Osteoblast (primary cell): Measurements from ENCODE around the gene AGA. TPM values are rescaled to one million over a fixed set of nuclear protein-coding genes. Genes with fewer than 3 reads are reported as not detected.

ENCODE experiments used
- DNase-seq: peaks from one replicate; pipeline ENCODE4 v3.0.0; 2011; ENCODE audit warnings: low spot score, mixed read lengths; ENCODE audit not compliant: insufficient read length; ENCODE audit errors: missing footprints
- H2AFZ ChIP-seq: 2 replicates; pipeline ENCODE4 v1.6.0; 2011; ENCODE audit warnings: mild to moderate bottlenecking, low read length
- H3K27ac ChIP-seq: 2 replicates; pipeline ENCODE4 v1.5.1; 2011; ENCODE audit warnings: mild to moderate bottlenecking, low read depth, low read length, moderate library complexity
- H3K27me3 ChIP-seq: 2 replicates; pipeline ENCODE4 v1.6.0; 2012; ENCODE audit warnings: mild to moderate bottlenecking, control low read depth, inconsistent platforms, low read length, moderate library complexity; ENCODE audit not compliant: insufficient read depth
- H3K36me3 ChIP-seq: 2 replicates; pipeline ENCODE4 v1.5.1; 2011; ENCODE audit warnings: mild to moderate bottlenecking, low read length, control low read depth, moderate library complexity; ENCODE audit not compliant: insufficient read depth
- H3K4me1 ChIP-seq: 2 replicates; pipeline ENCODE4 v1.5.1; 2011; ENCODE audit warnings: mild to moderate bottlenecking, low read length, control low read depth, moderate library complexity; ENCODE audit not compliant: insufficient read depth
- H3K4me2 ChIP-seq: 2 replicates; pipeline ENCODE4 v1.6.0; 2011; ENCODE audit warnings: mild to moderate bottlenecking, low read length; ENCODE audit not compliant: insufficient read depth
- H3K4me3 ChIP-seq: fragments of 200-600 bp; sonication (generic); 3 replicates; pipeline ENCODE4 v1.5.1; 2012; ENCODE audit warnings: mild to moderate bottlenecking, low read length, inconsistent platforms; ENCODE audit not compliant: insufficient read depth
- H3K79me2 ChIP-seq: 2 replicates; pipeline ENCODE4 v1.6.0; 2012; ENCODE audit warnings: mild to moderate bottlenecking, low read length, control low read depth, inconsistent platforms; ENCODE audit not compliant: insufficient read depth
- H3K9me3 ChIP-seq: 2 replicates; pipeline ENCODE4 v1.5.1; 2011; ENCODE audit warnings: low read depth, low read length, control low read depth
- H4K20me1 ChIP-seq: 2 replicates; pipeline ENCODE4 v1.6.0; 2012; ENCODE audit warnings: mild to moderate bottlenecking, low read length, control low read depth; ENCODE audit not compliant: insufficient read depth
- CTCF ChIP-seq: IDR thresholded peaks from 2 replicates; pipeline ENCODE4 v1.5.1; 2011; ENCODE audit warnings: mild to moderate bottlenecking, low read depth, low read length, moderate library complexity; ENCODE audit errors: extremely low read depth
- total RNA-seq: library from RNA; depleted of rRNA; stranded (reverse); fragments of >200 nt; gene quantifications from 2 replicates; pipeline ENCODE4 v1.2.3, GENCODE V29; 2012

Gene AGA
- total RNA-seq, 1 donor = 43.4 TPM

- no peaks in the 10 kb centered on the region for H3K4me1 ChIP-seq
- no peak overlapping the region for H3K4me3 ChIP-seq
- H3K36me3 ChIP-seq = no peaks in the 10 kb centered on the region
- H3K27me3 ChIP-seq = peaks cover 2% of the 10 kb centered on the region
- no peaks in the 10 kb centered on the region for H4K20me1 ChIP-seq
- H3K79me2 ChIP-seq = no peaks in the 10 kb centered on the region
- DNase-seq = no peak
- H3K9me3 ChIP-seq = no peaks in the 10 kb centered on the region
- no peak overlapping the region for H2AFZ ChIP-seq
- no peak for TF ChIP-seq CTCF
- no peak overlapping the region for H3K27ac ChIP-seq
- H3K4me2 ChIP-seq = no peak overlapping the region
Measured at GRCh38 chr4:177405508-177405907, 36.7 kb downstream of the AGA start.

- H3K27me3 ChIP-seq = peaks cover 2% of the 10 kb centered on the region
- TF ChIP-seq CTCF = no peak
- no peaks in the 10 kb centered on the region for H4K20me1 ChIP-seq
- H3K4me2 ChIP-seq = no peak overlapping the region
- no peaks in the 10 kb centered on the region for H3K36me3 ChIP-seq
- H3K79me2 ChIP-seq = no peaks in the 10 kb centered on the region
- no peaks in the 10 kb centered on the region for H3K9me3 ChIP-seq
- H3K4me3 ChIP-seq = no peak overlapping the region
- no peak overlapping the region for H2AFZ ChIP-seq
- DNase-seq = no peak
- no peak overlapping the region for H3K27ac ChIP-seq
- no peaks in the 10 kb centered on the region for H3K4me1 ChIP-seq
Measured at GRCh38 chr4:177404986-177405385, 37.3 kb downstream of the AGA start.

DNA sequence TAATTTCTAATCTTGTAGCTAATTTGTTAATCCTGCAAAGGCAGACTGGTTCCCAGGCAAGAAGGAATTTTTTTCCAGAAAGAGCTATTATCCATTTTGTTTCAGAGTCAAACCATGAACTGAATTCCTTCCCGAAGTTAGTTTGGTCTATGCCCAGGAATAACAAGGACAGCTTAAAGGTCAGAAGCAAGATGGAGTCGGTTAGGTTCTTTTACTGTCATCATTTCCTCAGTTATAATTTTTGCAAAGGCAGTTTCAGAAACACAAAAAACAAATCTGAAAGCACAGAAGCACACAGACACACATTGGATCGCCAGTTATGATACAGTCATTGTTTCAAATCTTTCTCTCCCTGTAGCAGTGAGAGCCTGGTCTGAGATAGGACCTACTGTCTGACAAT is 37.9 kb downstream of the AGA start:
- Histone ChIP-seq H3K9me3 (no peaks in the 10 kb centered on the region), H2AFZ (no peak overlapping the region), H3K79me2 (no peaks in the 10 kb centered on the region), H3K36me3 (no peaks in the 10 kb centered on the region), H3K4me2 (no peak overlapping the region), H3K4me3 (no peak overlapping the region), H3K27me3 (peaks cover 2% of the 10 kb centered on the region), H3K27ac (no peak overlapping the region), H3K4me1 (no peaks in the 10 kb centered on the region), H4K20me1 (no peaks in the 10 kb centered on the region)
- TF ChIP-seq CTCF = no peak
- no peak for DNase-seq

DNA sequence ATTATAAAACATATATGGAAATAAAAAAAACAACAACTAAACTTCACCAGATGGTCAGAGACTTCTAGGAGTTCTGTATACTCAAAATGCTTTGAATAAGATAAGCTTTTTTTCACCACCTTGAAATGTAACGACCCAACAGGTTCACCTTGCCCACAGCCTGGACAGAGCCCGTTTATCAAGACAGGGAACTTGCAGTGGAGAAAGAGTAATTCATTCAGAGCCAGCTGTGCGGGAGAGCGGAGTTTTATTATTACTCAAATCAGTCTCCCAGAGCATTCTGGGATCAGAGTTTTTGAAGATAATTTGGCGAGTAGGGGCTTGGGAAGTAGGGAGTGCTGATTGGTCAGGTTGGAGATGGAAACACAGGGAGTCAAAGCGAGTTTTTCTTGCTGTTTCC is 38.5 kb downstream of the AGA start:
- H2AFZ ChIP-seq = peak overlapping the region; percentile 51
- H3K79me2 ChIP-seq = no peaks in the 10 kb centered on the region
- peak overlapping the region; percentile 39 for H3K4me2 ChIP-seq
- no peak overlapping the region for H3K27ac ChIP-seq
- H3K4me3 ChIP-seq = no peak overlapping the region
- no peak for DNase-seq
- H3K36me3 ChIP-seq = no peaks in the 10 kb centered on the region
- H3K9me3 ChIP-seq = no peaks in the 10 kb centered on the region
- H4K20me1 ChIP-seq = no peaks in the 10 kb centered on the region
- H3K4me1 ChIP-seq = no peaks in the 10 kb centered on the region
- H3K27me3 ChIP-seq = peaks cover 2% of the 10 kb centered on the region
- TF ChIP-seq CTCF = no peak
